Measurements from ENCODE around the gene TANGO2.

The TANGO2 gene

DNA sequence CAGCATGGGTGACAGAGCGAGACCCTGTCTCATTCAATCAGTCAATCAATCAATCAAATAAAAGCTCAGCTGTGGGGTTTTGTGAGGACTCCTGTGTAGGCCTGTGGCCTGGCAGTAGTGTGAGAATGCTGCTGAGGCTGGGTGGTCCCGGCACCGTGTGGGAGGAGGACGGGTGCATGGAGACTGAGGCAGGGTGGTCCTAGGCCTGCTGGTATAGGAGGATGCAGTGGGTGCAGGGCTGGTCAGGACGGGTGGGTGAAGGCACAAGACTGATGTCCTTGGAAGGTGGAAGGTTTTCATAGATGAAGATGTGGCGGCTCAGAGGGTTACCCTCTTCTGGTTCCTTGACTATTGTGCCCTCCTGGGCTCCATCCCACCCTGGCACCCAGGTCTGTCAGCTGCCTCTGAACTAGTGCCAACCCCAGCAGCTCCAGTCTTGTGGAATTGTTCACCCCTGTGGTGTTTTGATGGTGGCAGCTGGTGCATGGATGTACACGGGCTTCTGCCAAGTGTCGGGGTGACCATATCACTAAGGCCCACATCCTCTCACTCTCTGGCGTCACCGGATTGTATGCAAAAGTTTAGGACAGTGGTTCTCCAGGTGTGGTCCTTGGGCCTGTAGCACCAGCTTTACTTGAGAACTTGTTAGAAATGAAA is 23.7 kb downstream of the TANGO2 start:
- DNase-seq (ENCODE audit: low spot score) = no peak

- no peak for DNase-seq (ENCODE audit: low spot score)
These were observed 25.8 kb downstream of the TANGO2 start for GRCh38 chr22:20046730-20047129.

- no peak for DNase-seq (ENCODE audit: low spot score)
These were observed 31.0 kb downstream of the TANGO2 start for GRCh38 chr22:20051927-20052308.

GRCh38 chr22:20052309-20053259 is 31.7 kb downstream of the TANGO2 start:
- DNase-seq (ENCODE audit: low spot score) = no peak

GRCh38 chr22:20053407-20054033 is 32.6 kb downstream of the TANGO2 start:
- DNase-seq (ENCODE audit: low spot score) = no peak

DNA sequence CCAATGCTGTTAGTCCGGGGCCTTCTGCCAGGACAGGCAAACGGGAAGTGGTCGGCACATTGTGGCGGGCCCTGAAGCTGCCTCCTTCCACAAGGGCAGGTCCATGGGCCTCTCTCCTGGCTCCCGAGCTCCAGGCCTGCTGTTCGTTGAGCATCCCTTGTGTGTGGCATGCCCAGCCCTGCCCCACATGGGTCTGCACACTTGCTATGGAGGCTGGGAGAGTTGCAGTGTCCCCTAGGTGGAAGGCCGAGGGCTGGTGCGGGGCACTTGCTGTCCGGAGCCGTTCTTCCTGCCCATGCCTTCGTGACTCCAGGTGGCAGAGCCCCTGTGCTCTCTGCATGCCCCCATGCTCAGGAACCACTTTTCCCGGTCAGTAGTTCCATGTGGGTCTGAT is 33.1 kb downstream of the TANGO2 start:
- no peak for DNase-seq (ENCODE audit: low spot score)

DNA sequence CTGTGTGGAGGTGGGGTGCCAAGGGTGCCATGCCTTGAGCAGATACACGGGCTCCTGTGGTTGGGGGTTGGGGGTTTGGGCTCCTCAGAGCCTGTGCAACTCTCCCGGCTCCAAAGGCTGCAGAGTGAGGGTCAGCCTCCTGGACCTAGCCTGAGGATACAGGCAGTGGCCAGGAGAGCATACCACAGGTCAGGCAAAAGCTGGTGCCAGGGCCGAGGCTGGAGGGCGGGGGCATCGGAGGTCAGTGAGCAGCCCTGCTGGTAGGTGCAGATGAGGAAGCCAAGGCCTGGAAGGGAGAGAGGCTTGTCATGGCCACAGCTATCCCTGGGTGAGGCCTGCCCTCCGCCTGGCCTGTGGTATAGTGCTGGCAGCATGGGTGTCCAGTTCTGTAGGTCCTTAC is 33.6 kb downstream of the TANGO2 start:
- no peak for DNase-seq (ENCODE audit: low spot score)

DNA sequence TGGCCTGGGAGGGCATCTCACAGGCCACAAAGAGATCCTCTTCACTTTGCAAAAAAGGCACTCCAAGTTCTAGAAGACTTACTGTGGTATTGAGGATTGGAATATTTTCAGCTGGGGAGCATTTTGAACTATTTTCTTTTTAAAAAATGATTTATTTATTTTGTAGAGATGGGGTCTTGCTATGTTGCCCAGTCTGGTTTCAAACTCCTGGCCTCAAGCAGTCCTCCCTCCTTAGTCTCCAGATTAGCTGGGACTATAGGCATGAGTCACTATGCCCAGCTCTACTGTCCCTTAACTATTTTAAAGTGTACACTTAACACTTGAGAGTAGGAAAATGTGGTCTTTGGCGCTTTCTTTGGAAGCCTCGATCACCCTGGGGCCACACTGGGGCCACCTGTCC is 34.2 kb downstream of the TANGO2 start:
- DNase-seq (ENCODE audit: low spot score) = no peak

DNA sequence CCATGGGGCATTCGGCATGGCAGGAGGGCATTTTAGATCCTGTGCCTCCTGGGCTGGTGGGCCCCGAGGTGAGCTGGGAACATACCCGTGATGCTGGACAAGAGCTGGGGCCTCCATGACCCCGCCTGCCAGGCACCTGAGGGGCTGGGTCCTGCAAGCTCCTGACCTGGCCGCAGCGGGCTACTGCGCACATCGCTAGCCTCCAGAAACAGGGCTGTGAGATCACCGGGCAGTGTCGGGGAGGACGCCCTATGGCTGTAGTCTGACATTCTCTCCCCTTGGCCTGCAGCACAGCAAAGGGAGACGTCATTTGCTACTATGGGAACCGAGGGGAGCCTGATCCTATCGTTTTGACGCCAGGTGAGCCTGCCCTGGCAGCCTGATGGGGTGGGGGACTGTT is 34.7 kb downstream of the TANGO2 start:
- DNase-seq (ENCODE audit: low spot score) = no peak

- no peak for DNase-seq (ENCODE audit: low spot score)
These were observed 35.3 kb downstream of the TANGO2 start for GRCh38 chr22:20056161-20056560.

DNA sequence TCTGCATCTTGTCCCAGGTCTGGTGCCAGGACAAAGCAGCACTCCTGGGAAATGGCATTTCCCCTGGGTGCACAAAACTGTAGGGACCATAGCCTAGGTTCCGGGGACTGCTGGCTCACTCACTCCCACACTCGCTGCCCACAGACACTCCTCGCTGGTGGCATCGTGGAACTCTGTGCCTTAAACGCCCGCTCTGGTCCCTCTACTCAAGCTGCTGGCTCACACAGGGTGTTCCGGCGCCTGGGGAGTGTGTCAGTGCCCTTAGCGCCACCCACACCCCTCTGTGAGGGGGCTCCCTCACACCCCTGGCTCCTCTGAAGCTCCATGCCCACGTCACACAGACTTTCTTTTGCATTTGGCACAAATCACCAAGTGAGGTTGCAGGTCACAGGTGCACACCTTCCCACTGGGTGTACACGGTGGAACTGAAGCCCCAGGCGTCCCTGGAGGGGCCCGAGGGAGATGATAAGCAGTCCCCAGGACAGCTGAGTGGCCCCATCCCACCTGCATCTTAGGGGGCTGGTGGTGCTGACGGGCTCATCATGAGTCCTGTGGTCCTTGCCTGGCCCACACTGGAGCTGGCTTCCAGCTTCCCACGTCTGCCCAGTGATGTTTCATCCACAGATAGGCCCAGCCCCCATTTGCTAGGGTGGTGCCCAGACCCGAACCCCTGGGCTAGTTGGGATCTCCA is 35.9 kb downstream of the TANGO2 start:
- DNase-seq (ENCODE audit: low spot score) = no peak

- DNase-seq (ENCODE audit: low spot score) = no peak
These were observed 36.8 kb downstream of the TANGO2 start for GRCh38 chr22:20057596-20058268.

DNA sequence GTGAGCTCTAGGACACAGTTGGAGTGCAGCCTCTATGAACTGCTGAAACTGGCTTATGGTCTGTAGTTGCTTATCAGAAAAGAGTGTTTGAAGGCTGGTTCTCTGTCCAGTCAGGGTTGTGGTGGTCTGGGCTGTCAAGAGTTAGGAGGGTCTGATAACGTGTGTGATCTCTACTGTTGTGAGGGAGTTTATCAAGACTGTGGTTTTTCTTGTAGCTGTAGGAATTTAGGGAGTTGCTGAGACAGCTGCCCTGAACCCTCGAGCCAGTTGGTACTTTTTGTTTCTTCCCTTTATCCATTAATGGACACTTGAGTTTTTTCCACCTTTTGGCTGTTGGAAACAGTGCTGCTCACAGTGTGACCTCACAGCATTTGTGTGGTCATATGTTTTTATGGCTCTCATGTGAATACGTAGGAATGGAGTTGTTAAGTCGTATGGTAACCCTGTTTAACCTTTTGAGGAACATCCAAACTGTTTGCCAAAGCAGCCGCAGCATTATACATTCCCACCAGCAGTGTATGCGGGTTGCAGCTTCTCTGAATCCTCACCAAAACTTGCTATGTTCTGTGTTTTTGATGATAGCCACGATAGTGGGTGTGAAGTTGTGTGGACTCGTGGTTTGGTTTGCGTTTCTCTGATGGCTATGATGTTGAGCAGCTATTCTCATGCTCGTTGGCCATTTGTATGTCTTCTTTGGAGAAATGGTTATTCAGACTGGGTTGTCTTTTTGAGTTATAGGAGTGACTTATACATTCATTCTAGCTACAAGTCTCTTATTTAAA is 38.3 kb downstream of the TANGO2 start:
- no peak for DNase-seq (ENCODE audit: low spot score)

GRCh38 chr22:20060700-20061480 is 40.0 kb downstream of the TANGO2 start:
- DNase-seq (ENCODE audit: low spot score) = no peak

DNA sequence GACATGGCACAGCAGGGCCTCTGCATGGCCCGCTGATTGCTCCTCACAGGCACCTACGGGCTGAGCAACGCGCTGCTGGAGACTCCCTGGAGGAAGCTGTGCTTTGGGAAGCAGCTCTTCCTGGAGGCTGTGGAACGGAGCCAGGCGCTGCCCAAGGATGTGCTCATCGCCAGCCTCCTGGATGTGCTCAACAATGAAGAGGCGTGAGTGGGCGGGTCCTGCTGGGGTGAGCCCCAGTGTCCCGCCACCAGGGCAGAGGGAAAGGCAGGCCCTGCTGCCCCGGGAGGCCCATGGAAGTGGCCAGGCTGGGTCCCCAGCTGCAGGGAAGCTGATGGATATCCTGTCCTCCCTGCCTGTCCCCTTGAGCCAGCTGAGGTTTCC is 40.6 kb downstream of the TANGO2 start:
- DNase-seq (ENCODE audit: low spot score) = no peak

DNA sequence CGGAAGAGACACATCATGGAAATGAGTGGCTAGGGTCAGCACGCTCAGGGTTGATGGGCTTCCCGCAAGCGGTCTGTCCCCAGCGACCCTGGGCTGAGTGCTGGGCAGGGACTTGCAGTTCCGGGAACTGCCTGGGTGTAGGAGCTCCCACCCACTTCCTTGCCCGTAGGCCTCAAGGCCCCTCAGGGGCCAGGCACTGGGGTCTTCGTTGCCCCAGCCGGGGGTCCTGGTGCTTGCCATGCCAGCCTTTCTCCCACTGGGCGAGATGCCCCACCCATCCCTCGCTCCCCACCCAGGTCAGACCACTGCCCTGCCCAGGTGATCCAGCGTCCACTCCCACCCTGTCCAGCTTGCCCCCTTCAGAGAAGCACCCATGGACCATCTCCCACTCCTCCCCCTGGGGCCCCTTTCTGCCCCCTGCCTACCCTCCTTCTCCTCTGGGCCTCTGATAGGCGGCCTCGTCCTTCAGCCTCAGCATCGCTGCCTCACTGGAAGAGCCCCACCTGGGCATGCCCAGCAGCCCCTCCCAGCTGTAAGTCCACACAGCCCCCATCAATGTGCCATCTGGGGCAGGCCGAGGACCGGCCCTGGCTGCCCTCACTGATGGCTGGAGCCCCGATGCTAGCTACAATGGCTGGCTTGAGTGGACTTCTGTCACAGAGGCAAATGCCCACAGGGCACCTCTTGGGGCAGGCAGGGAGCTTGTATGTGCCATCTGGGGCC is 41.3 kb downstream of the TANGO2 start:
- DNase-seq (ENCODE audit: low spot score) = no peak

DNA sequence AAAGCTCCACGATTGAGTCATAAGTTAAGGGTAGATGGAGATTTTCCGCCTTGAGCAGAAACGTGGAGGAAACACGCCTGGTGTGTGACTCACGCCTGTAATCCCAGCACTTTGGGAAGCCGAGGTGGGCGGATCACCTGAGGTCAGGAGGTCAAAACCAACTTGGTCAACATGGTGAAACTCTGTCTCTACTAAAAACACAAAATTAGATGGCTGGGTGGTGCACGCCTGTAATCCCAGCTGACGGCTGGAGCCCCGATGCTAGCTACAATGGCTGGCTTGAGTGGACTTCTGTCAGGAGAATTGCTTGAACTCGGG is 41.8 kb downstream of the TANGO2 start:
- DNase-seq (ENCODE audit: low spot score) = no peak

GRCh38 chr22:20063271-20064139 is 42.6 kb downstream of the TANGO2 start:
- no peak for DNase-seq (ENCODE audit: low spot score)

GRCh38 chr22:20064140-20064480 is 43.2 kb downstream of the TANGO2 start:
- DNase-seq (ENCODE audit: low spot score) = no peak

Data from hepatic stellate cell (primary cell).